ENCODE data around the gene NCKAP5. TPM values are rescaled to one million over a fixed set of nuclear protein-coding genes. Genes with fewer than 3 reads are reported as not detected.

The NCKAP5 gene
- total and polyA plus RNA-seq, 2 experiments from 2014 or later: 0.21 to 0.31 TPM

- Histone ChIP-seq H3K36me3 (no peaks in the 10 kb centered on the region), H3K4me1 (ENCODE audit: low read depth) (no peaks in the 10 kb centered on the region), H3K27ac (no peak overlapping the region), H3K27me3 (no peaks in the 10 kb centered on the region), H3K4me3 (no peak overlapping the region), H3K9me3 (ENCODE audit: low read depth) (no peaks in the 10 kb centered on the region)
- TF ChIP-seq CTCF (IDR thresholded peaks at IDR 0.05; ENCODE audit: low read depth, low read length): no peak
- no peak for DNase-seq (ENCODE audit: low read depth in 1 of 2, low spot score in 1 of 2)
Observed at GRCh38 chr2:132779206-132779721, 789.0 kb downstream of the NCKAP5 start.

DNA sequence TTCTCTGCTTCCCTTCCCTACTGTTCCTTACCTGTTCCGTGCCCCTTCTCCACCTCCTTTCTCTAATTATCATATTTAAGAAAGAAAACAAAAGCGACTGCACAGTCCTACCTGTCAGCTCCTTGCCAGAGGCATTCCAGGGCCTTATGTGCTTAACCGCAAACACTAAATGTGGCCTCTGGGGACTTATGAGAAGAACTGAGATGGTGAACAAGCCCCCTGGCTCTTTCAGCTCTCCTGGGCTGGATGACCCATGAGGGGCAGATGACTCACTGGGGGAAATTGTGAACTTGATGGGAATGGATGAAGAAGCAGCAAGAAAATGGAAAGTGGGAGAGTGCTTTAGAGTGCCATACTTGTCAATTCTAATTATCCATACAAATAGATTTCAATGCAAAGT, 792.0 kb downstream of the NCKAP5 start:
- Histone ChIP-seq H3K4me3 (no peak overlapping the region), H3K27me3 (no peaks in the 10 kb centered on the region), H3K4me1 (ENCODE audit: low read depth) (peaks cover 8% of the 10 kb centered on the region), H3K36me3 (no peaks in the 10 kb centered on the region), H3K27ac (no peak overlapping the region), H3K9me3 (ENCODE audit: low read depth) (no peaks in the 10 kb centered on the region)
- no peak for TF ChIP-seq CTCF (IDR thresholded peaks at IDR 0.05; ENCODE audit: low read depth, low read length)
- peak in 1 of 2 donors; percentile 4 for DNase-seq (ENCODE audit: low read depth in 1 of 2, low spot score in 1 of 2)

DNA sequence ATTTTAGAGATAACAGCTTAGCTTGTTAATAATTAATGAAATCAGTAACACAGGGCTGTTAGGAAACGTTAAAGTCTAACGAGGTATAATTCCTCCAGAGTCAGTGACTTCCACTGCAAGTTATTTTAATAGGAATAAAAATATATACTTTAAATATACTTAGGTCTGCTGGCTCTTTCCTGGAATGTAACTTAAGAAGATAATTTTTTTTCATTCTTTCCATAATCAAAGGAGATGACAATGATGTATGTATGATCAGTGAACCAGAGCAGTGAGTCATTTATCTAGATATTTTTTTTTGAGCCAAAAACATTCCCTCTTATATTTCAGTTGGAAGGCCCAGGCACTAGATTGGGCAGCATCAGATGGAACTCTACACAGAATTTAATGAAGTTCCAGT, 794.1 kb downstream of the NCKAP5 start:
- DNase-seq (ENCODE audit: low read depth in 1 of 2, low spot score in 1 of 2): no peak
- peaks cover 8% of the 10 kb centered on the region for H3K4me1 ChIP-seq (ENCODE audit: low read depth)
- no peaks in the 10 kb centered on the region for H3K9me3 ChIP-seq (ENCODE audit: low read depth)
- H3K36me3 ChIP-seq: no peaks in the 10 kb centered on the region
- H3K27ac ChIP-seq: no peak overlapping the region
- TF ChIP-seq CTCF (IDR thresholded peaks at IDR 0.05; ENCODE audit: low read depth, low read length): no peak
- H3K27me3 ChIP-seq: no peaks in the 10 kb centered on the region
- no peak overlapping the region for H3K4me3 ChIP-seq

GRCh38 chr2:132773331-132773730, 794.9 kb downstream of the NCKAP5 start:
- Histone ChIP-seq H3K4me1 (ENCODE audit: low read depth) (peaks cover 8% of the 10 kb centered on the region), H3K27me3 (no peaks in the 10 kb centered on the region), H3K4me3 (no peak overlapping the region), H3K27ac (no peak overlapping the region), H3K9me3 (ENCODE audit: low read depth) (no peaks in the 10 kb centered on the region), H3K36me3 (no peaks in the 10 kb centered on the region)
- no peak for DNase-seq (ENCODE audit: low read depth in 1 of 2, low spot score in 1 of 2)
- TF ChIP-seq CTCF (IDR thresholded peaks at IDR 0.05; ENCODE audit: low read depth, low read length): no peak

DNA sequence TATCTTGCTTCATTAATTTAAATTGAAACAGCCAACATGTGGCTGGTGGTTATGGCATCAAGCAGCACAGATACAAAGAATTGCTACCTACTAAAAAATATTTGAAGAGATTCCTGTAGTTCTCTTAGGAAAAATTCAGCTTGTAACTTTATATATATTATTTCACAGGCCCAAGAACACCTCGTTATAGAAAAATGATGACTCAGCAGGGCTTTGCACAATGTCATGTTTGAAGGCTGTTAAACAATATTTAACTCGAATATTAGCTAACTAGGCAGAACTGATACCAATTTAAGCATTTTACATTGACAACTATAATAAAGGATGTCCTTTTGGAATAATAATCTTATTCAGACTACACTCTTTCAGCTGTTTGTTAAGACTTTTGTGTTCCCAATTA, 795.9 kb downstream of the NCKAP5 start:
- TF ChIP-seq CTCF (IDR thresholded peaks at IDR 0.05; ENCODE audit: low read depth, low read length): no peak
- Histone ChIP-seq H3K36me3 (no peaks in the 10 kb centered on the region), H3K27ac (no peak overlapping the region), H3K9me3 (ENCODE audit: low read depth) (no peaks in the 10 kb centered on the region), H3K4me1 (ENCODE audit: low read depth) (peaks cover 8% of the 10 kb centered on the region), H3K27me3 (no peaks in the 10 kb centered on the region), H3K4me3 (no peak overlapping the region)
- DNase-seq (ENCODE audit: low read depth in 1 of 2, low spot score in 1 of 2): no peak

GRCh38 chr2:132766573-132766972, 801.7 kb downstream of the NCKAP5 start:
- Histone ChIP-seq H3K27me3 (no peaks in the 10 kb centered on the region), H3K4me3 (no peak overlapping the region), H3K4me1 (ENCODE audit: low read depth) (no peaks in the 10 kb centered on the region), H3K9me3 (ENCODE audit: low read depth) (no peaks in the 10 kb centered on the region), H3K27ac (no peak overlapping the region), H3K36me3 (no peaks in the 10 kb centered on the region)
- no peak for TF ChIP-seq CTCF (IDR thresholded peaks at IDR 0.05; ENCODE audit: low read depth, low read length)
- DNase-seq (ENCODE audit: low read depth in 1 of 2, low spot score in 1 of 2): no peak

Measured in cardiac muscle cell (in vitro differentiated cells and primary cell).